IPS-18a (cell line): ENCODE measurements around the gene N4BP2L2.

Experiments used
- H3K27ac ChIP-seq: one replicate; pipeline ENCODE4 v1.5.1; 2013; ENCODE audit warnings: low read length
- H3K27me3 ChIP-seq: one replicate; pipeline ENCODE4 v1.6.1; 2013; ENCODE audit warnings: mild to moderate bottlenecking, low read length; ENCODE audit not compliant: control insufficient read depth, insufficient read depth
- H3K36me3 ChIP-seq: one replicate; pipeline ENCODE4 v1.6.1; 2013; ENCODE audit warnings: low read depth, low read length; ENCODE audit not compliant: control insufficient read depth
- H3K4me1 ChIP-seq: one replicate; pipeline ENCODE4 v1.6.1; 2013; ENCODE audit warnings: low read depth, low read length; ENCODE audit not compliant: control insufficient read depth
- H3K4me3 ChIP-seq: one replicate; pipeline ENCODE4 v1.5.1; 2013; ENCODE audit warnings: low read length
- H3K9ac ChIP-seq: one replicate; pipeline ENCODE4 v1.6.1; 2013; ENCODE audit warnings: mild to moderate bottlenecking, low read length, moderate library complexity
- H3K9me3 ChIP-seq: one replicate; pipeline ENCODE4 v1.6.1; 2013; ENCODE audit warnings: low read depth, low read length; ENCODE audit not compliant: control insufficient read depth

Gene N4BP2L2

DNA sequence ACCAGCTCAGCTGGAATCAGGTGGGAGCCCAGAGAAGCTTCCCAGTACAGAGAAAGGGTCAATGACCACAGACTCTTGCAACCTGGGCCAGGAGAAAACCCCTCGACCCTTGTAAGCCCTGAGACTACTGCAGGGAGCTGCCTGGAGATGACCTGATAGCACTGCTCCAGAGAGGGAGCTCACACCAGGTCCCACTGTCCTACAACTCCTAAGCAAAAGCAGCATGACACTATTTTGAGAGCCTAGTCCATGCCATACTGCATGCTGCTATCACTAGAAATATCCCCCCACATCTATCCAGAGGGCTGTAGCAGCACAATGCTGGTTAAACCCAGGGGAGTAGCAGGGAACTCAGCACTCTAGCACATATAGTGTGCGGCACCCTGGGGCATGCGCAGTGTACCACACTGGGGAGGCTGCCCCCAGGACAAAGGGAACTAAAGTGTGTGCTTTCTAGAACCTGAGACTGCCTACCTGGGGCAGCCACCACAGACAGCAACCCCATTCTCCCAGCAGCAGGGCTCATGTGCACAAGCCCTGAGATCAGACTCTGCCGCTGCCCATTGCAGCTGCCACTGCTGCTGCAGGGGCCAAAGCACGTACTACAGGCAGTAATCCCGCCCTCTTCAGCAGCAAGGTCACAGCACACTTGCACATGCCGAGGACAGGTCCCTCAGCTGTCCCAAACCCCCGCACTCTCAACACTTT is 83.6 kb downstream of the N4BP2L2 start:
- Histone ChIP-seq H3K36me3 (no peaks in the 10 kb centered on the region), H3K4me3 (no peak overlapping the region), H3K4me1 (no peaks in the 10 kb centered on the region), H3K27me3 (no peaks in the 10 kb centered on the region), H3K27ac (no peak overlapping the region), H3K9ac (no peak overlapping the region), H3K9me3 (peaks cover 3% of the 10 kb centered on the region)

GRCh38 chr13:32453981-32454380 is 84.6 kb downstream of the N4BP2L2 start:
- H3K27ac ChIP-seq, result no peak overlapping the region
- no peaks in the 10 kb centered on the region for H3K4me1 ChIP-seq
- H3K36me3 ChIP-seq, result no peaks in the 10 kb centered on the region
- no peak overlapping the region for H3K9ac ChIP-seq
- H3K4me3 ChIP-seq, result no peak overlapping the region
- H3K9me3 ChIP-seq, result peaks cover 3% of the 10 kb centered on the region
- H3K27me3 ChIP-seq, result no peaks in the 10 kb centered on the region

DNA sequence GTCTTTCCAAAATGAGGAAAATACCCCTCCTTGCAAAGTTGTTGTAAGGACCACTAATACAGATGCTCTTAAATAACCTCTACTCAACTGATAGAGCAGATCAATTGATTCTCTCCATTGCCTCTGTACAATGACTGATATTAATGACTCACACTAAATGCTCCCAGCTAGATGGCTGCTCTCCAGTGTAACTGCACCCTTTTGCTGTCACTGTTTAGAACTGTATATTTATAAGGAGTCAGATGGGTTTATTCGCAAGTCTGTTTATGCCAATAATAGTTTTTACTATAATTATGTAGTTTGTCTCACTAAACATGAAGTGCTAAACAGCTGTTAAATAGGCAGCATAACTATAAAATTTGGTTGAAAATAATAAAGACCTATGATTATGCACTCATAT is 89.6 kb downstream of the N4BP2L2 start:
- no peak overlapping the region for H3K4me3 ChIP-seq
- no peak overlapping the region for H3K9ac ChIP-seq
- H3K36me3 ChIP-seq, result no peaks in the 10 kb centered on the region
- H3K9me3 ChIP-seq, result no peaks in the 10 kb centered on the region
- H3K27me3 ChIP-seq, result no peaks in the 10 kb centered on the region
- H3K4me1 ChIP-seq, result no peaks in the 10 kb centered on the region
- no peak overlapping the region for H3K27ac ChIP-seq

DNA sequence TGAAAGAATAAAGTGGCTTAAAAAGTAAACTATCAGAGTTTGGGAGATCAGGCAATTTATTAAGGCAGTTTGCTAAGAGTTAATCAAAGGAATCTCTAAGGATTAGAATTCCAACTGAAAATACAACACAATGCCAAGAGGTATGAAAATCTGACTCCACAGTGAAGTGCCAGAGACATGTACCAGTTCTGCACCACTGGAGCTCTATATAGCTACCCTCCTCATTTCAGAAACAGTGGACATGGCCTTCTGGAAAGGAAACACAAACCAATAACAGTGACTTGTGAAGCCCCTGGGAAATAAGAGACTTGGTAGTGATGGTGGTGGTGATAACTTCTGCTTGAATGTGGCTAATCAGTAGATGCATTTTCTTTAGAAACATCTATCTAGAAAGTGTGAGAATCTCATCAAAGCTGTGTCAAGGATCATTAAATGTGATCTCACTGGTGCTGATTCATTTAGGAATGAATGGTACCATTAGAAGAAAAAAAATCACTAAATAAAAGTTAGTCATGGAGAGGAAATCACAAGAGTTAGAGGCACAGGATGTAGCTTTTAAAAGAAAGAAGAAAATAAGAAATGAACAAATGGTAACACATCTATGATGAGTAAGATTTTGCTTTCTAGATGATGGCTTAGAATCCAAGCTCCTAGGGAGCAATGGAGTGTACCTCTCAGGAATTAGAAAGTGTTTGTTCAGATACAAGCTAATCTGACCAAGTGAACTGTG is 90.5 kb downstream of the N4BP2L2 start:
- no peak overlapping the region for H3K27ac ChIP-seq
- H3K9ac ChIP-seq, result no peak overlapping the region
- no peaks in the 10 kb centered on the region for H3K36me3 ChIP-seq
- H3K4me1 ChIP-seq, result no peaks in the 10 kb centered on the region
- H3K27me3 ChIP-seq, result no peaks in the 10 kb centered on the region
- H3K4me3 ChIP-seq, result no peak overlapping the region
- H3K9me3 ChIP-seq, result no peaks in the 10 kb centered on the region

GRCh38 chr13:32446773-32447465 is 91.7 kb downstream of the N4BP2L2 start:
- H3K36me3 ChIP-seq, result no peaks in the 10 kb centered on the region
- no peak overlapping the region for H3K9ac ChIP-seq
- no peak overlapping the region for H3K27ac ChIP-seq
- H3K4me1 ChIP-seq, result no peaks in the 10 kb centered on the region
- H3K27me3 ChIP-seq, result no peaks in the 10 kb centered on the region
- H3K9me3 ChIP-seq, result no peaks in the 10 kb centered on the region
- no peak overlapping the region for H3K4me3 ChIP-seq

DNA sequence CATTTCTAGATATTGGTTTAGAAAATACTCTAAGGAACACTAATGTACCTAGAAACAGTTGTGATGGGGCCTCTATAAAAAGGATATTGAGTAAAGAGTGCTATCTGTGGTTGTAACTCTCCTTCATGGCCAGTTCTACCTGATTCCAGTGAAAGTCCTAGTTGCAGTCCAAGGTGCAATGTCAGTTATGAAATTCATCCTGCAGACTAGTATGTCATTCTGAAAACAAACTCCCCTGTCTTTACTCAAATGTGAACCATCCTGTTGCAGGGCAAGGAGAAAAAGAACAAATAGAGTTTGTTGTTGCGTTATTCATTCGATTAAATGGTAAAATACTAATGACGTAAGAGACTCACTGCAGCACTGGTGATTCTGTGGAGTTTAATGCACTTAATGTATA is 92.4 kb downstream of the N4BP2L2 start:
- no peaks in the 10 kb centered on the region for H3K27me3 ChIP-seq
- H3K27ac ChIP-seq, result no peak overlapping the region

DNA sequence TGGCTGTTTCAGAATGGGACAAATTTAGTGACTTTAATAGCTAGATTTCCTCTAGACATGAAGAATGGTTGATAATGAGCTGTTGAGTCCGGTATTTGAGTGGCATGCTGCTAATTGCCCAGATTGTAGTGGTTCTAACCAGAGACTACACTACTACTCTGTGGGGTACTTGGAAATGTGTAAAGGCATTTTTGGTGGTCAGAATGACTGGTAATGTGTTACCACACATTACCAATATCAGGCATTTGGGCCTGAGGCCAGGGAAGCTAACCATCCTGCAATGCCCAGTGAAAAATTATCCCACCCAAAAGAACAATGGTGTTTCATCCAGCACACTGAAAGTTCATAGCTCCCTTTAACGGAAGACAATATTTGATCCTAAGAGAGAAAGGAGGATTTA is 93.1 kb downstream of the N4BP2L2 start:
- no peaks in the 10 kb centered on the region for H3K36me3 ChIP-seq

More for the DNA sequence above, 92.4 kb downstream of the N4BP2L2 start:
- Histone ChIP-seq H3K4me3 (no peak overlapping the region), H3K36me3 (no peaks in the 10 kb centered on the region), H3K4me1 (no peaks in the 10 kb centered on the region), H3K9me3 (no peaks in the 10 kb centered on the region), H3K9ac (no peak overlapping the region)

GRCh38 chr13:32443111-32443510 is 95.5 kb downstream of the N4BP2L2 start:
- Histone ChIP-seq H3K4me3 (no peak overlapping the region), H3K36me3 (no peaks in the 10 kb centered on the region), H3K27me3 (no peaks in the 10 kb centered on the region), H3K4me1 (no peaks in the 10 kb centered on the region), H3K27ac (no peak overlapping the region), H3K9me3 (no peaks in the 10 kb centered on the region), H3K9ac (no peak overlapping the region)

More for the DNA sequence above, 93.1 kb downstream of the N4BP2L2 start:
- no peak overlapping the region for H3K4me3 ChIP-seq
- H3K9ac ChIP-seq, result no peak overlapping the region
- H3K4me1 ChIP-seq, result no peaks in the 10 kb centered on the region
- H3K27ac ChIP-seq, result no peak overlapping the region
- no peaks in the 10 kb centered on the region for H3K27me3 ChIP-seq
- no peaks in the 10 kb centered on the region for H3K9me3 ChIP-seq

GRCh38 chr13:32438871-32439270 is 99.7 kb downstream of the N4BP2L2 start:
- Histone ChIP-seq H3K9ac (no peak overlapping the region), H3K27ac (no peak overlapping the region), H3K36me3 (no peaks in the 10 kb centered on the region), H3K27me3 (no peaks in the 10 kb centered on the region), H3K4me3 (no peak overlapping the region), H3K9me3 (no peaks in the 10 kb centered on the region), H3K4me1 (no peaks in the 10 kb centered on the region)

DNA sequence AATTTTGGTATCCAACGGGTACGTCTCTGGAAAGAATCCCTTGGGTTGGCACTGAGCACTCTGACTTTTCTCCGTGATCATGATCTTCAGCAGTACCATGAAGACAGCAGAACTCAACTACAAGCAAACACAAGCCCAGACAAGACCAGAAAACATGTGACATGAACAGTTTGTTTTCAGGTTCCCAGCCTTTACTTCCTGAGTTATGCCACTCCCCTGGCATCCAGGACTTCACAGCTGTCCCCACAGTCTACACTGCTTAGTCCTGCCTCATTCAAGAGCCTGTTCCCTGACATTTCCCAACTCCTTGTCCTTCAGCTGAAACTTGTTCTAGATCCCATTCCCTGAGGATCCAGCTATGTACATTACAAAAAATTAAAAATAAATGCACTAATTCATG is 105.7 kb downstream of the N4BP2L2 start:
- no peaks in the 10 kb centered on the region for H3K9me3 ChIP-seq
- peaks cover 5% of the 10 kb centered on the region for H3K27me3 ChIP-seq
- no peak overlapping the region for H3K9ac ChIP-seq
- H3K4me1 ChIP-seq, result no peaks in the 10 kb centered on the region
- no peak overlapping the region for H3K4me3 ChIP-seq
- no peaks in the 10 kb centered on the region for H3K36me3 ChIP-seq
- no peak overlapping the region for H3K27ac ChIP-seq

- H3K9me3 ChIP-seq, result no peaks in the 10 kb centered on the region
- peaks cover 3% of the 10 kb centered on the region for H3K4me1 ChIP-seq
- peaks cover 12% of the 10 kb centered on the region for H3K27me3 ChIP-seq
- no peak overlapping the region for H3K4me3 ChIP-seq
- no peaks in the 10 kb centered on the region for H3K36me3 ChIP-seq
- H3K9ac ChIP-seq, result no peak overlapping the region
- no peak overlapping the region for H3K27ac ChIP-seq
Measured at GRCh38 chr13:32431361-32431760, 107.2 kb downstream of the N4BP2L2 start.
